Stimulated activated CD4-positive, alpha-beta T cell treated with anti-CD3 and anti-CD28 coated beads, Interleukin-1b, Interleukin-23, amount 100 ng/mL, for 24 hours (primary cell): ENCODE results near the gene ARHGEF10L.
"Not testable (repeated sequence)": the region's sequence is repeated elsewhere in the genome, so short reads cannot be mapped to it uniquely, and the experiment has no call there.

Experiments used
- DNase-seq, 4 experiments: peaks; one replicate each; pipeline ENCODE4 v3.0.0-alpha.2; 2020; ENCODE audit warnings: low read depth in 4 of 4, low spot score in 1 of 4

The ARHGEF10L gene

GRCh38 chr1:17609529-17609928, 70.0 kb downstream of the ARHGEF10L start:
- no peak for DNase-seq

DNA sequence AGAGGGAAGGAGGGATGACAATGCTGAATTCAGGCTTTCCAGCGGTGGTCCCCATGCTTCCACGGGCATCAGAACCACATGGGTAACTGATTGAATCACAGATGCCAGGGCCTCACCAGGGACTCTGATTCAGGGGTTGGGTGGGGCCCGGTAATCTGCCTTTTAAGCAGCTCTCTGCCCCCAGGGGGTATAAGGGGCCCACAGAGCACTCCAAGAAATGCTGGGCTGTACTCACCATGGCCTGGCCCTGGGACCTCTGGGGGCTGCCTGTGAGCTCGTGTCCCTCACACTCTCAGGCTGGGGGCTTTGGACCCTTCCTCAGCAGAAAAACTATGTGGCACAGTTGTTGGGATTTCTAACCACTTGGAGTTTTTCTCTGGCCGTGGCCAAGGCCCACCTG, 70.6 kb downstream of the ARHGEF10L start:
- DNase-seq, result no peak

DNA sequence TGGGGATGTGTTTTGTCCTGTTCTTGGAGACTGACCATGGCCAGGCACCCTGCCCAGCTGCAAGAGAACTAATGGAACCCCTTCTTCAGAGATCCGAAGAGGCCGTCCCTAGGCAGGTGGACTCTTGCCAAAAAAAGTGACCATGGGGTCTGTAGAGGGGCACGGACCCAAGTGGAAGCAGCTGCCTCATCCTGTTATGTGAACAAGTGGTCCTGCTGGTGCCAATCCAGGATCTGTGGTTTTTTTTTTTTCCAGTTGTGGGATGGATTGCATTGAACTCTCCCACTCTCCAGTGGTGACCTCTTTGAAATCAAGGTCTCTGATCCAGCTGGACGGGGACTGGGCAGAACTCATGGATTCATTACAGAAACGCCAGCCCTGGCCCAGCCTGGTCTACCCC, 71.2 kb downstream of the ARHGEF10L start:
- DNase-seq, result no peak

DNA sequence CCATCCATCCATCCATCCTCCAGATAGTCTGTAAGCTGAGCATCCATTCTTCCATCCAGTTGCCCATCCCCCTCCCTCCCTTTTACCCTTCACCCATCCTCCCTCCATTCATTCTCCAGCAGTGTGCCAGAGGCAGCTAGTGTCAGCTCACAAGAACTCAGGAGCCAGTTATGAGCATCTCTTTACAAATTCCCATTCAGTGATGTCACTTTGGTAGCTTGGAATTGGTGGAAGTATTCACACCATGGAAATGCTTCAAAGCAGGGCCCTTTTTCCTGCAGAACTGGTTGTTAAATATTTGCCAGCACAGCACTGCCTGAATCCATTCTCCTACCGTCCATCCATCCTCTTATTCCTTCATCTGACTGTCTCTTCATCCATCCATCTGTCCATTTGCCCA, 72.5 kb downstream of the ARHGEF10L start:
- no peak for DNase-seq

GRCh38 chr1:17612831-17613230, 73.3 kb downstream of the ARHGEF10L start:
- DNase-seq, result no peak

GRCh38 chr1:17614586-17614985, 75.1 kb downstream of the ARHGEF10L start:
- DNase-seq, result no peak

DNA sequence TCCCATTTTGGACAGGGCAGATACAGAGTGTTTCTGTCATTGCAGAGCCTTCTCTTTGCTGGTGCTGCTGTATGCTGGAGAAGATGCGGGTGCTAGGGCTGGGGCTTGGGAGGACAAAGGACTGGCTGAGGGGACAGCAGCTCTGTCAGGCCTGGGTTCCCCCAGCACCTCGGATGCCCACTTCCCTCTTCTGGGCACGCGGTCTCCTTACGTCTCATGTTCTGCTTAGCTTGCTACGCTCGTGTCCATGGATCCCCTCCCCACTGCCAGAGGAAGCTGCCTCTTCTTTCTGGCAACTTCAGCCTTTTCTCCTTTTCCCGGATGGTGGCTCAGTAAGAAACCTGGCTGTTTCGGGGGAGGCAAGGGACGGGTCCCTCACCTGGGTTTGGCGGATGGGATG, 75.7 kb downstream of the ARHGEF10L start:
- no peak for DNase-seq

- DNase-seq, result no peak
These were observed 76.5 kb downstream of the ARHGEF10L start for GRCh38 chr1:17615959-17616358.

- DNase-seq, result no peak
These were observed 77.3 kb downstream of the ARHGEF10L start for GRCh38 chr1:17616731-17617279.

- no peak for DNase-seq
These were observed 78.5 kb downstream of the ARHGEF10L start for GRCh38 chr1:17617787-17618557.

- no peak for DNase-seq
These were observed 79.2 kb downstream of the ARHGEF10L start for GRCh38 chr1:17618558-17619247.

GRCh38 chr1:17620448-17620847, 81.0 kb downstream of the ARHGEF10L start:
- no peak for DNase-seq

GRCh38 chr1:17621691-17622090, 82.2 kb downstream of the ARHGEF10L start:
- DNase-seq, result no peak

DNA sequence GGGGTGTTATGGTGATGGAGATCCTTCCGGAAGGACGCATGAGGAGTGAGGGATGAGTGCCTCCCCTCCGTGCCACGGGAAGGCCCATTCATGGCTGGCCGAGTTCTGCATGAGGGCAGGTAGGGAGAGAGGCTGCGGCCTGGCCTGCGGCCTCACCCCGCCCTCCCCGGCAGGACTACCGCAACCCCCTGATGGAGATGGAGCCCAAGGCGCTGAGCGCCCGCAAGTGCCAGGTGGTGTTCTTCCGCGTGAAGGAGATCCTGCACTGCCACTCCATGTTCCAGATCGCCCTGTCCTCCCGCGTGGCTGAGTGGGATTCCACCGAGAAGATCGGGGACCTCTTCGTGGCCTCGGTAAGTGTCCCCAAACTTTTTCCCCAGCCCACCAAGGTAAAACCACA, 83.3 kb downstream of the ARHGEF10L start:
- no peak for DNase-seq

- no peak for DNase-seq
These were observed 85.2 kb downstream of the ARHGEF10L start for GRCh38 chr1:17624611-17625233.

DNA sequence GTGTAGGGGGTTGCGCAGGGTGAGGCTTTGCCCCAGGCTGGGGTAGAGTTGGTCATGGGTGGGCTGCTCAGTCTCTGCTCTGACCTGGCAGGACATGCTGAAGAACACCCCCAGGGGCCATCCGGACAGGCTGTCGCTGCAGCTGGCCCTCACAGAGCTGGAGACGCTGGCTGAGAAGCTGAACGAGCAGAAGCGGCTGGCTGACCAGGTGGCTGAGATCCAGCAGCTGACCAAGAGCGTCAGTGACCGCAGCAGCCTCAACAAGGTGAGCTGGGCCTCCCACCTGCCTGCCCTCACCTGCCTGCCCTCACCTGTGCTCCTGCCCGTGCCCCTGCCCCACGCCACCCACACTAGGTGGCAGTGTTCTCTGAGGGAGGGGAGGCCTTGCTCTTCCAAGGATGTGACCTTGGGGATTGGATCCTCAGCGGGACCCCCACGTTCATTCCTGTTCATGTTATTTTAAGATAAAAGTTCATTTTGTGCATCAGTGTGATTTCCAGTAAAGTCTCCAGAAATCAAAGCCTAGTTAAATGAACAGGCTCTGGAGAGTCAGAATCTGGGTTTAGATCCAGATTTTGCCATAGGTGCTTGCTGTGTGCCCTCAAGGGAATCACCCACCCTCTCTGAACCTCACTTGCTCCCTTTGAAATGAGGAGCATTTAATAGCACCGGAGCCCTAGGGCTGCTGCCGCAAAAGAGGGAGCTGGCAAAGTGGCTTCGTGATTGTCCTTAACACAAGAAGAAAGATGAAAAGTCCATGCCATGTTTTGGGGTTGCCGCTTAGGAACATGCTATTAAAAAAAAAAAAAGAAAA, 87.9 kb downstream of the ARHGEF10L start:
- no peak for DNase-seq

DNA sequence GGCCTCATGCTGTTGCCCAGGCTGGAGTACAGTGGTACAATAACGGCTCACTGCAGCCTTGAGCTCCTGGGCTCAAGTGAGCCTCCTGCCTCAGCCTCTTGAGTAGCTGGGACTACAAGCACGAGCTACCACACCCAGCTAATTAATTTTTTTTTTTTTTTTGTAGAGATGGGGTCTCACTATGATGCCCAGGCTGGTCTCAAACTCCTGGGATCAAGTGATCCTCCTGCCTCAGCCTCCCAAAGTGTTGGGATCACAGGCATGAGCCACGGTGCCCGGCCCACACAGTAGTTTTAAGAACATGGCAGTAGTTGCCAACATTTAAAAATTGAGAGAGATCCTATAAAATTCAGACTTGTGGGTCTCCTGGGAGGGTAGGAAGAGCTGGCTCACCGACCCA, 89.5 kb downstream of the ARHGEF10L start:
- not testable (repeated sequence) for DNase-seq

DNA sequence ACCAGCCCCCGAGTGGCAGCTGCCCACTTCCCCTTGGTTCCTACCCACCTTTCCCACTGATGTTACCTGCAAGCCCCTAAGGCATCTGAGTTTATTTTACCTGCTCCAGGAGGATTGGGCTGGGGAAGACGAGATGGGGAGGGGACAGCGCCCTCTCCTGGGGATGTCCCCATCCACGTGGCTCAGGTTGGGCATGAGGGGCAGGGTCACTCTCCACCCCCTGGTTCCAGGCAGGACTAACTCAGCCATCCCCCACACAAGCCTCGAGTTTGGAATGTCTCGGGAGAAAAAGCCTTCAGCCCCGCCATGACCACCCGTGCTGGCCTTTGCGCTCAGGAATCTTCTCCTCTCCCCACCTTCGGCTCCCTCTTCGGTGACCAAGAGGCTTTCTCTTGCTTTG, 90.0 kb downstream of the ARHGEF10L start:
- DNase-seq, result no peak

- DNase-seq, result no peak
These were observed 90.7 kb downstream of the ARHGEF10L start for GRCh38 chr1:17630048-17630830.

GRCh38 chr1:17630986-17631385, 91.5 kb downstream of the ARHGEF10L start:
- DNase-seq, result no peak
